HG03095 (cell line): ENCODE results near the gene FOSB.

Source experiments
- ATAC-seq: cut with Tn5 transposase; IDR thresholded peaks from one replicate; pipeline ENCODE4 v1.9.1; 2021; ENCODE audit warnings: moderate library complexity; ENCODE audit not compliant: unreplicated experiment

FOSB gene

DNA sequence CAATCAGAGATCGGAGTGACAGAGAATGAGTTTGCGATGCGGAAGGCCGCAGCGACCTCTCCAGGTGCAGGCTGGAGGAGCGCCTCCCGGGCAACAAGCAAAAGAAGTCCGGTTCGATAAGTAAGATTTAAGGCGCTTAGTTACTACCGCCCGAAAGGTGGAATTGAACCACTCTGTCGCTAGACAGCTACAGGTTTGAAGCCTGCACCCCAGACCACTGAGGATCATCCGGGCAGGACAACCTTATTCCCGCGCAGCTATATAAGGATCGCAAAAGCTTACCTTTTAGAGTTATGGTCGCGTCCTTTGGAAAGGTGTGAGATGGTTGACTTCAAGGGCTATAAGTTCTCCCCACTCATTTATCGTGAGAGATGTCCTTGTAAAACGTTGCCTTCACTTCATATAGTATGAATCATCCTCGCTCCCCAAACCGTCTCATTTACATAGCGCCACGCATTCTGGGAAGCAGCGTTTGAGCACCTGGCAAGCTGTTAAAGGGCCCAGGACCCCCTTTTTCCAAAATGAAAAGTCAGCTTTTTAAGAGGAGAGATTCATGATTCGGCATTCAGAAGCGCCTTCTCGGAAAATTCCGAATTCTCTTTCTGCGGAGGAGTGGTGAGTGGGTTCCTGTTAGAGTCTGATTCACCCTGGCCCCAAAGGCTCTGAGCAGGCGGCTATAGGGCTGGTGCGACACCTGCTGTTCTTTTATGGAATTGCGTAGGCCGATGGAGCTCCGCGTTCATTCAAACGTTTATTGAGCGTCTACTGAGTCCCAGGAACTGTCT lies 10.8 kb downstream of the FOSB start:
- ATAC-seq, result peak; percentile 65

DNA sequence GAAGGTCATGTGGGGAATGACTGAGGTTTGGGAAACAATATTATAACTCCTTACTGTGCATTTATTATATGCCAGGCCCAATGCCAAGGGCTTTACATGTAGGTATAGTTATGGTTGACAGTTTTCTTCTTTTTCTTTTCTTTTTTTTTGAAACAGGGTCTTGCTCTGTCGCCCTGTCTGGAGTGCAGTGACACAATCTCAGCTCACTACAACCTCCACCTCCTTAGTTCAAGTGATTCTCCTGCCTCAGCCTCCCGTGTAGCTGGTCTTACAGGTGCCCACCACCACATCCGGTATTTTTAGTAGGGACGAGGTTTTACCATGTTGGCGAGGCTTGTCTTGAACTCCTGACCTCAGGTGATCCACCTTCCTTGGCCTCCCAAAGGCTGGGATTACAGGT lies 15.2 kb downstream of the FOSB start:
- ATAC-seq, result no peak

DNA sequence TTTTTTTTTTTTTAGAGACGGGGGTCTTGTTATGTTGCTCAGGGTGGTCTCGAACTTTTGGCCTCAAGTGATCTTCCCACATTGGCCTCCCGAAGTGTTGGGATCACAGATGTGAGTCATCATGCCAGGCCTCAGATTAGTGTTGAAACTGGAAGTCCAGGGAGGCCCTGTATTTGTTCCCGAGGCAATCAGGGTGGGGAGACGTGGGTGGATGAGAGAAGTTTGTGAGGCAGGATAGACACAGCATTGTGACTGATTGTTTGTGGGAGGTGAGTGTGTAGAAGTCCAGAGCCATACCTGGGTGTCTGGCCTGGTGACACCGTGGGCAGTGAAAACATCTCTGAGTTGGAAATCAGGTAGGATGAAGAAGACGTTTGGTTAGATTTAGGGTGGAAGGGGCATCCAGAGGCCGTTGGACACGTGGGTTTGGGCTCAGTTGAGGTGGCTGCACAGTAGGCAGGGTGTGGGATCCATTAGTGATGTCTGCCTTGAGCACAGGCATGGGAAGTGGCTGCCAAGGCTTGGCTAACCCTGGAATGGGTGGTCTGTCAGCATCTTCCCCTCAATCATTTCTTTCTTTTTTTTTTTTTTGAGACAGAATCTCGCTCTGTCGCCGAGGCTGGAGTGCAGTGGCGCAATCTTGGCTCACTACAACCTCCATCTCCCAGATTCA lies 16.6 kb downstream of the FOSB start:
- ATAC-seq, result no peak

DNA sequence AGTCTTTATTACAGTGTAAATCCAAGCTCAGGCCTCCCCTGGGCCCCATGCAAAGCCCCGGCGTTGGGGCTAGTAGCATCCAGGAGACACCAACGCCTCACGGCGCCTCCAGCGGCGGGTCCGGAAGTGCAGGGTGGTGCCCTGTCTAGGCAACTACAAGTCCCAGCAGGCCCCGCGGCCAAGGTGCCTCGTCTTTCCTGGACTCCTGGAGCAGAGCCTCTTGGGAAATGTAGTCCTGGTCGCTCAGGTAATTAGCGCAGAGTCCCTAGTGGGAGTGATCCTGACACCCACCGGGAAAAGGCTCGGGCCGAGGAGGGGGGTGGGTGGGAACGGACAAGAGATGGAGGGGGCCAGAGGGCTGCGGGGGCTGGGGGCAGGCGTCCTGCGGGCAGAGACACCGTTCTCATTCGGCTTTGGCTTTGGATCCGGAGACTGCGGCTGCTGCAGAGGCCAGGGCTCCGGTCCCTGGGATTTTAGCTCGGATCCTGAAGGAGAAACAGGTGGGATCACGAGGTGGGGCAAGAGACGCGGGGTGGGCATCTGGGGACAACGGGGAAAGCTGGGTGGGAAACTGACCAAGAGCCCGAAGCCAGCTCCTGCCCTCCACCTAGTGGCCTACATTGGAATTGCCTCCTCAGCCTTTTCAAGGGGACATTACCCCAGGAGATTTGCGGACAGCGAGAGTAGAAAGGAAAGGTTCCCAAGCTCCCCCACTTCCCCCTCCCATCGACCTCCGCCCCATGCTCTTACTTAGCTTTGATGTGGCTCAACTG lies 17.7 kb downstream of the FOSB start:
- ATAC-seq, result peak; percentile 83

DNA sequence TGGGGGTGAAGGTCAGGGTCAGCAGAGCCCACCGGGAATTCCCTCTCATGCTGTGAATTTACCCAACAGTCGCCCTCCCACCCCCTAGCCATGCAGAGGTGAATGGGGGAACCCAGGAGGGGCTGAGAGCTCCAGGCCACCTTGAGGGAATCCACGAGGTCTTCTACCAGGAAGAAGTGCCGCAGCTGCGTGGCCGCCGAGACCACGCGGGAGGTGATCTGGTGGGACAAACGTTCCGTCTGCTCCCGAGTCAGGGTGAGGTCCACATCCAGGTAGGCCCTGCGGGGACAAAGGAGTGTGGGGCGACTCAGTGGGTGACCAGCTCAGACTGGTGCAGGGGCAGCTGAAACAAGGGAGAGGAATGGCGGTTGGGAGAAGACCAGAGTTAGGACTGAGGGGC lies 20.9 kb downstream of the FOSB start:
- no peak for ATAC-seq

DNA sequence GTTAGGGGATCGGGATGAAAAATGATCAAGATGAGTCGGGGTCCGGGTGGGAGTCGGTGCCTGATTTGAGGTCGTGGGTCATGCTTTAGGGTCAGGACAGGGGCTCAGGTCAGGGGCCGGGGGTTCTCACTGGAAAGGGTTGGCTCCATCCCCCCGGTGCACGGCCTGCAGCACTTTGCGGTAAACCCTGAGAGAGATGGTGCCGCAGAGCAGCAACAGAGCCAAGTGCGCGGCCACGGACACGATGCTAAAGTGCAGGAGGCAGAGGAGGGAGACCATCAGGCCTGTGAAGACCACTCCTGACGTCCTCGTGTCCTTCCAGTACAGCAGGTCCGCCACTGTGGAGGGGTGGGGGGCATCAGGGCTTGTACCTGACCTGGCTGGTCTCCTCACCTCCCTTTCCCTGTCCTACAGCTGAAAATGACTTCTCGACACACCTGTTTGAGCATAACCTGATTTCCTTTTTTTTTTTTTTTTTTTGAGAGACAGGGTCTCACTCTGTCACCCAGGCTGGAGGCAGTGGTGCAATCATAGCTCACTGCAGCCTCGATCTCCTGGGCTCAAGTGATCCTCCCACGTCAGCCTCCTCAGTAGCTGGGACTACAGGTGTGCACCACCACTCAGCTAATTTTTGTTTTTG lies 21.5 kb downstream of the FOSB start:
- no peak for ATAC-seq

DNA sequence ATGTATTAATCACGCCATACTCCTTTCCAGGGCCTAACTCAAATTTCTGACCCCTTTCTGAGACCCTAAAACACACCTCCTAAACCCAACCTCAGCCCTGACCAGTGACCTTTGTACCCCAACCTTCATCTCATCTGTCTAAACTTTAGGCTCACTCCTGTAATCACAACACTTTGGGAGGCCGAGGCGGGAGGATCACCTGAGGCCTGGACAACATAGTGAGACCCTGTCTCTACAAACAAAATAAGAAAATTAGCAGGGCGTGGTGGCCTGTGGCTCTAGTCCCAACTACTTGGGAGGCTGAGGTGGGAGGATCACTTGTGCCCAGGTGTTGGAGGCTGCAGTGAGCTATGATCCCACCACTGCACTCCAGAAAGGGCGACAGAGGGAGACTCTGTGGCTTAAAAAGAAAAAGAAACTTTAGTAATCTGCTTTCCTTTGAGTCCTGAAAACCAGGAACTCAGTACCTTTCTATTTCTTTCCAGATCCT lies 24.4 kb downstream of the FOSB start:
- ATAC-seq, result no peak

DNA sequence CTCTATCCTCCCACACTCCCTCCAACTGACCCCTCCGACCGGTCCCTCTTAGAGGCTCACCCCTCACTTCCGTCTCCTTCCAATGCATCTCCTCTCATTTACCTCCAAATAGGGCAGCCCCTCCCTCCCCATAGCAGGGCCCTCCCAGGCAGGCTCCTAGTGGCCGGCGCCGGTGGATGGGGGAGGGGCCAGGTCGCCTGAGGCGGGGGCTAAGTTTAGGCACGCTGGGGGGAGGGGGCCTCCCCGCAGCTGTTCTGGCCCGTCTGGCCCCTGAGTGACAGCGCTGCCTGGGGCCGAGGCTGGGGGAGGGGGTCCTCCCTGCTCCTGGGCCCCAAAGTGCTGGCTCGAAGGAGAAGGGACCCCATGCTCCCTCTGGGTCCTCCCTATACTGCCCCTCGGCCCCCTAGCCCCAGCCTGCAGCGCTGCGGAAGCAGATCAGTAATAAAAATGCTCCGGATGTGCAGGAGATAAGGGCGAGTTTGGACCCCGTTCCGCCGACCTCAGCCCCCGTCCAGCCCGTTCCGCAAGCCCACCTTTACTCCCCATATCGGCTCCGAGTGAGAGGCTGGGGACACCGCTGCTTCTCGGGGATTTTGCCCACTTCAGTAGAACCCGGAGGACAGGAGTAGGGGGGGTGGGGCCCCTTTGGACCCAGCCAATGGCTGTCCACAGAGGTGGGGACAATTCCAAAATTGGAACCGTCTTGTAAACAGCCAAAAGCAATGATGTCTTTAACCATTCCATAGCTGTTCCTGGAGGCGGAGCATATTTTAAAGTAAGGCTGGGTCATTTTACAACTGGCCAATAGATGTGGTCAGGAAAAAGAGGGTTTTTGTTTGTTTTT lies 25.1 kb downstream of the FOSB start:
- ATAC-seq, result no peak

DNA sequence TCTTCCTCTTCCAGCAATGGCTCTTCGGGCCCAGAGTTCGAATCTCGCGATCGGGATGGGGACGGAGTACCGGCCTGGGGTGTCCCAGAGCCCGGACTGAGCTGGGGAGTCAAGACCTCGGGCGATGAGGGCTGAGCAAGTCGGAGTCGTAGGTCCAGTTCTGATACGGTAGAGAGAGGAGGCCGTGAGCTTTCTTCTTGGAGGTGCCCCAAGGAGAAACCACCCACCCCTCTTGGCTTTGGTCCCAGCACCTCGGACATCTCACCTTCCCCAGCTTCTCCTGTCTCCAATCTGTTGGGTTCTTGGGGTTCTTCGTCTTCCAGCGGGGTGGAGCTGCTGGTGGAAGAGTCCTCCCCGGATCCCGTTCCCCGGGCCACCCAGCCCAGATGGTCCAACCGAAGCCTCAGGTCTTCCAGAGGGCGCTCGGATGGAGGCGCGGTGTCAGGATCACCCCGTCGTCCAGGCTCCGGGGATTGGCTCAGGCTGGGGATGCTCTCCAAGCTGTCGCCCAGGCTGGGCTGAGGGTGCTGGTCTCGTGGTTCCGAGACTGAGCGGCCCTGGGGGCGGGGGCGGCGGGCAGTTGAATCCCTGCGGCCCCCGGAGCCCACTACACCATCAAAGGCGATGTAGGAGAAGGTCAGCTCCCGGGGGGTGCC lies 26.6 kb downstream of the FOSB start:
- no peak for ATAC-seq

DNA sequence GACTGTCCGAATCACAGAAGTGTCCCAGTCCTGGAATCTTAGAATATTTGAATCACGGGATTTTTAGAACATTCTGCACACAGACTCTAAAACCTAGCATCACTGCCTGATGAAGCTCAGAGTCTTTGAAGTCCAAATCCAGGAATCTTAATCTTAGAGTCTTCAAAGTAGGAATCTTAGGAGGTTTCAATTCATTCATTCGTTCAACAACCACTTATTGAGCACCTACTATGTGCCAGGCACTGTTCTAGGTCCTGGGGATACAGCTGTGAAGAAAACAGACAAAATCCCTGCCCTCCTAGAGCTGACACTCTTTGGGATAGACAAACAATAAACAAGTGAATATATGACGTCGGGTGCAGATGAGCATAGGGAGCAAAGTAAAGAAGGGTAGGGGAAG lies 27.4 kb downstream of the FOSB start:
- ATAC-seq, result no peak

DNA sequence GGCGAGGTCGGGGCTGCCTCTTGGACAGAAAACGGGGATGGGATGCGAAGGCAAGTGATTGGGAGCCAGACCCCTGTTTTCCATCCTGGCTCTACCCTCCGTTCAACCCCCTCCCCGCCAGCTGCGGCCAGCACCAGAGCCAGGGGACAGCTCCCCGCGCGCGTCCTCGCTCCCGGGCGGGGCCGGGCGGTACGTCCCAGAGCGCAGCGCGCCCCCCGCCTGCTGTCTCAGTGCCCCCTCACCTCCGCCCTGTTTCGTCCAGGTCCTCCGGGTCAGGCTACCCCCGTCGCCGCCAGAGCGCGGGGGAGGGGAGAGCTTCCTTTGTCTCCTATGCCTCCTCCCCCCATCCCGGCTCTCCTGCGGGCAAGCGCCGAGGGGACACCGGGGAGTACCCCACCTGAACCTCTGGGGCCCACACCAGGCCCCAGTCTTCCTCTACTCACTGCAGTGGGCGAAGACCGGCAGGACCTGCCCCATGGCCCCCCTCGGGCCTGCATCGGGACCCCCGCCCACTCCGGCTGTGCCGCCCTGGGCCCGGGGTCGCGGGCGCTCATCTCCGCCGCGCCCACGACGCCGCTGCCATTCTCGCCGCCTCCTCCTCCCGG lies 28.7 kb downstream of the FOSB start:
- ATAC-seq, result peak; percentile 10

DNA sequence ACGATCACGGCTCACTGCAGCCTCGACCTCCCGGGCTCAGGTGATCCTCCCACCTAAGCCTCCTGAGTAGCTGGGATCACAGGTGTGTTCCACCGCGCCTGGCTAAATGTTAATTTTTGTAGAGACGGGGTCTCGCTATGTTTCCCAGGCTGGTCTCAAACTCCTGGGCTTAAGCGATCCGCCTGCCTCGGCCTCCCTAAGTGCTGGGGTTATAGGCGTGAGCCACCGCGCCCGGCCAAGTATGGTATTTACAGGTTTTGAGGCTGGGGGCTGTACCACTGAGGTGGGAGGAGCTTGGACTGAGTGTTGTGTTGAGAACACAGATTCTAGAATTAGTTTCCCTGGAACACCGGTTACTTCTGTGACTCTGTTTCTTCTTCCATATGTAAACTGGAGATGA lies 30.0 kb downstream of the FOSB start:
- ATAC-seq, result no peak

DNA sequence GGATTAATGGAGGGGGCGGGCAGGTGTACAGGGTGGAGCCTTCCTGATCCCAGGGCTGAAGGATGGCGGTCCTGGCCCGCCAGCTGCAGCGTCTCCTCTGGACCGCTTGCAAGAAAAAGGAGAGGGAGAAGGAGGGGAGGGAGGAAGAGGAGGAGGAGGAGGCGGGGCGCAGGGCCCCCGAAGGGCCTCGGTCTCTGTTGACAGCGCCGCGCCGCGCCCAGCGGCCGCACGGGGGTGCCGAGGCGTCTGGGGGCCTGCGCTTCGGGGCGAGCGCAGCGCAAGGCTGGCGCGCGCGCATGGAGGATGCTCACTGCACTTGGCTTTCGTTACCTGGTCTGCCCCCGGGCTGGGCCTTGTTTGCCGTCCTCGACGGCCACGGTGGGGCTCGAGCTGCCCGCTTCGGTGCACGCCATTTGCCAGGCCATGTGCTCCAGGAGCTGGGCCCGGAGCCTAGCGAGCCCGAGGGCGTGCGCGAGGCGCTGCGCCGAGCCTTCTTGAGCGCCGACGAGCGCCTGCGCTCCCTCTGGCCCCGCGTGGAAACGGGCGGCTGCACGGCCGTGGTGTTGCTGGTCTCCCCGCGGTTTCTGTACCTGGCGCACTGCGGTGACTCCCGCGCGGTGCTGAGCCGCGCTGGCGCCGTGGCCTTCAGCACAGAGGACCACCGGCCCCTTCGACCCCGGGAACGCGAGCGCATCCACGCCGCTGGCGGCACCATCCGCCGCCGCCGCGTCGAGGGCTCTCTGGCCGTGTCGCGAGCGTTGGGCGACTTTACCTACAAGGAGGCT lies 30.8 kb downstream of the FOSB start, which contains the start of gene PPM1N:
PPM1N (plus strand) TSS at position 33 of the 785 bp plus-strand sequence; CDS start at position 63, 30 bp downstream.
- ATAC-seq, result no peak

DNA sequence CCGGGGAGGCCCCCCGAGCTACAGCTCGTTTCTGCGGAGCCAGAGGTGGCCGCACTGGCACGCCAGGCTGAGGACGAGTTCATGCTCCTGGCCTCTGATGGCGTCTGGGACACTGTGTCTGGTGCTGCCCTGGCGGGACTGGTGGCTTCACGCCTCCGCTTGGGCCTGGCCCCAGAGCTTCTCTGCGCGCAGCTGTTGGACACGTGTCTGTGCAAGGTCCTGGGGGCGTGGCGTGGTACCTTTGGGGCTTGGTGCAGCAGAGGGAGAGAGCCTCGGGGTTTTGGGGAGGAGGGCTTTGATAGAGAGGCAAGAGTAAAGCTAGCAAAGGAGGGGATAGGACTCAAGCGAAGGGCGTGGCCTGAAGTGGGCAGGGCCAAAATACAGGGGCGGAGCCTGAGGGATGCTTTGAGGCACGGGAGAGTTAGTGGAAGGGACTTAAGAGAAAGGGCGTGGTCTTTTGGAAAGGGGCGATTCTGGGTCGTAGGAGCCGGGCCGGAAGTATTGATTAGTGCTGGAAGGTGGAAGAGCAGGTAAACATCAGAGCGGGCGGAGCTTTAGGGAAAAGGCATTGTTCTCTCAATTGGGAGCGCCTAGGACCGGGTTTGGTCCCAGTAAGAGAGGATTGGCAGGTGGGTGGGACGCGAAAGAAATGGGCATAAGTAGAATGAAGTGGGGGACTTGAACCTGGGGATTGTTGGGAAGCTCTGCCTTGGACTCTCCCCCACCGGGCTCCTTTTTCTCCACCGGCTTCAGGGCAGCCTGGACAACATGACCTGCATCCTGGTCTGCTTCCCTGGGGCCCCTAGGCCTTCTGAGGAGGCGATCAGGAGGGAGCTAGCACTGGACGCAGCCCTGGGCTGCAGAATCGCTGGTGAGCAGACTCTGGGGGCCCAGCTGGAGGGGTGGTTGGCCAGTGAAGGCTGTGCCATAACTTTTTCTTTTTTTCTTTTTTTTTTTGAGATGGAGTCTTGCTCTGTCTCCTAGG lies 31.7 kb downstream of the FOSB start:
- ATAC-seq, result no peak

DNA sequence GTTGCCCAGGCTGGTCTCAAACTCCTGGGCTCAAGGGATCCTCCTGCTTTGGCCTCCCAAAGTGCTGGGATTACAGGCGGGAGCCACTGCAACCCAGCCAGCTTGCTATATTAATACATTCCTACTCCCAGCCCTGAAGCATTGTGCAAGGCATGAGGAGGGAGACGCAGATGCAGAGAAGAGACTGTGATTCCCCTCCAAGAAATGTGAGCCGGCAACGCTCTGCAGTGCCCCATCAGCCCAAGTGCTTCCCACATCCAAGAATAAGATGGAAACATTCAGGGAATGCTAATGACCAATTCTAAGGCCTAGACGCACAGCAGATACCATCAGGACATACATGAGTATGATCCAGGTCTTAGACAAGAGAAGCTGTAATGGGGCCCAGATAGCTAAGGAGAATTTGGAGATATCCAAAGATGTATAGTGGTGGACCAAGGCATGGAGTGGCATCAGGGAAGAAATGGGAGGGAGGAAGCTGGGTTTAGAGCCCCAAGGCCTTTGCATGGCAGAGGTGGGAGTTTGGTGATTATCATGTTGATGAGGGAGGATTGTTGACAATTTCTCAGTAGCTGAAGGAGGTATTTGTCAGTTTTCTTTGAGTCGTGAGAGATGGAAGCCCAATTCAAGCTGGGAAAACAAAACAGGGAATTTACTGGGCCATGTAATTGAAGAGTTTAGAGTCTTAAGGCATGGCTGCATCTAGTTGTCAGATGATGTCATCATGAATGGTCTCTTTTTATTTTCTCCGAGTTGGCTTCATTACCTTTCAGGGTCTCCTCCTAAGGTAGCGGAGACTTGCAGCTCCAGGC lies 33.3 kb downstream of the FOSB start:
- no peak for ATAC-seq

DNA sequence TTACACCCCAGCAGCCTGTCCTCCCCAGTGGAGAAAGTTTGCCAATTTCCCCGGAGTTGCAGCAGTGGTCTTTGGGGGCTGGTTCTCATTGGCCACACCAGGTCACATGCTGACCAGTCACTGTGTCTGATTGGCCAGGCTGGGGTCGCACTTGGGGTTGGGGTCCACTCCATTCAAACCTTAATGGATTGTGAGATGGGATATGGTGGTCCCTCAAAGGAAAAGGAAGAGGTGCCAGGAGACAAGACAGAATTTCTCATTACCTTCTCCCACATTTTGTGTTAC lies 33.9 kb downstream of the FOSB start:
- ATAC-seq, result no peak

DNA sequence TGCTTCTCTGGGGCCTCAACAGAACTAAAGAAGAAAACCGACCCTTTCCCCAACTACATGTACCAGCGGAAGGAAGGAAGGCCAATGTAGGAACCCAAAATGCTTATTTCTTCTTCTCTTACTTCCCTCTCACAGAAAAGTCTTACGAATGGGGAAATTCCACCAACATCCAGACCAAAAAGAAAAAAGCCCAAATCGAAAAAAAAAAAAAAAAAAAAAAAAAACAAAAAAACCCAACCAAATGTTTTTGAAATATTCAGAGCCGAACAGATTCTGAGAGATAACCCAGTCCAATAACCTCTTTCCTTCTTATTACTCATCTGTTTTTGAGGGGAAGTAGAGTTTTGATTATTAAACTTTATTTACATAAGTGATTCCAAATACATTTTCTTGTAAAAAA lies 34.3 kb downstream of the FOSB start:
- ATAC-seq, result no peak
